Neural cell (in vitro differentiated cells): Measurements from ENCODE around the gene SBK1. TPM values are rescaled to one million over a fixed set of nuclear protein-coding genes. Genes with fewer than 3 reads are reported as not detected.
A peak's percentile ranks its signal among the peaks of the same experiment; 100 is the strongest.

Experiments used
- H2AFZ ChIP-seq: fragments of 200-600, 300-800 bp; sonication (generic), shearing (Covaris generic); 2 replicates; pipeline ENCODE4 v1.6.0; 2014; ENCODE audit warnings: low read depth, mild to moderate bottlenecking, antibody characterized with exemption, low read length, moderate library complexity
- H3F3A ChIP-seq: fragments of 200-600 bp; shearing (Covaris generic); 2 replicates; pipeline ENCODE4 v1.6.1; 2016; ENCODE audit warnings: mild to moderate bottlenecking, moderate library complexity, mixed read lengths, antibody characterized with exemption, low read length; ENCODE audit not compliant: insufficient read depth, poor library complexity, severe bottlenecking
- H3K27ac ChIP-seq: fragments of 200-600, 300-800 bp; sonication (generic), shearing (Covaris generic); 2 replicates; pipeline ENCODE4 v1.5.1; 2014; ENCODE audit warnings: mild to moderate bottlenecking, low read length, moderate library complexity
- H3K27me3 ChIP-seq: fragments of 300-800, 200-600 bp; sonication (generic), shearing (Covaris generic); 2 replicates; pipeline ENCODE4 v1.6.0; 2014; ENCODE audit warnings: mild to moderate bottlenecking, low read depth, low read length, moderate library complexity; ENCODE audit not compliant: insufficient read depth
- H3K36me3 ChIP-seq: fragments of 300-800, 200-600 bp; sonication (generic), shearing (Covaris generic); 2 replicates; pipeline ENCODE4 v1.5.1; 2014; ENCODE audit warnings: mild to moderate bottlenecking, antibody characterized with exemption, low read length, moderate library complexity; ENCODE audit not compliant: insufficient read depth
- H3K4me2 ChIP-seq: fragments of 300-800, 200-600 bp; sonication (generic), shearing (Covaris generic); 2 replicates; pipeline ENCODE4 v1.6.0; 2014; ENCODE audit warnings: mild to moderate bottlenecking, low read length
- H3K4me3 ChIP-seq: fragments of 300-800, 200-600 bp; sonication (generic), shearing (Covaris generic); 2 replicates; pipeline ENCODE4 v1.5.1; 2014; ENCODE audit warnings: mild to moderate bottlenecking, low read length, moderate library complexity
- H3K79me2 ChIP-seq: fragments of 200-600 bp; shearing (Covaris generic); replicated peaks from 2 replicates; pipeline ENCODE4 v1.6.0; 2014; ENCODE audit warnings: mild to moderate bottlenecking, low read length, moderate library complexity; ENCODE audit not compliant: insufficient read depth
- H3K9ac ChIP-seq: fragments of 300-800, 200-600 bp; sonication (generic), shearing (Covaris generic); 2 replicates; pipeline ENCODE4 v1.6.1; 2016; ENCODE audit warnings: mild to moderate bottlenecking, low read length, mixed read lengths
- H3K9me2 ChIP-seq: fragments of 200-600 bp; shearing (Covaris generic); 2 replicates; pipeline ENCODE4 v1.6.1; 2016; ENCODE audit warnings: mild to moderate bottlenecking, low read length, mixed read lengths; ENCODE audit not compliant: insufficient read depth
- H3K9me3 ChIP-seq: fragments of 200-600, 300-800 bp; sonication (generic), shearing (Covaris generic); 2 replicates; pipeline ENCODE4 v1.6.1; 2016; ENCODE audit warnings: mild to moderate bottlenecking, mixed run types, low read length, moderate library complexity, mixed read lengths
- H4K20me1 ChIP-seq: fragments of 200-600 bp; shearing (Covaris generic); 2 replicates; pipeline ENCODE4 v1.6.1; 2016; ENCODE audit warnings: mild to moderate bottlenecking, mixed run types; ENCODE audit not compliant: insufficient read depth
- CTCF ChIP-seq: fragments of 450-650 bp; IDR thresholded peaks from 2 replicates; pipeline ENCODE4 v1.5.1; 2014; ENCODE audit warnings: antibody characterized with exemption, mild to moderate bottlenecking, moderate library complexity; ENCODE audit not compliant: poor library complexity, severe bottlenecking
- EP300 ChIP-seq: fragments of 450-650 bp; conservative IDR thresholded peaks from 2 replicates; pipeline ENCODE4 v1.6.1; 2014; ENCODE audit warnings: antibody characterized with exemption, mild to moderate bottlenecking, moderate library complexity; ENCODE audit not compliant: poor library complexity, severe bottlenecking
- EZH2 ChIP-seq: fragments of 200-600, 300-800 bp; shearing (Covaris generic), sonication (generic); IDR thresholded peaks from 2 replicates; pipeline ENCODE4 v1.6.1; 2014; ENCODE audit warnings: antibody characterized with exemption, low read length, borderline replicate concordance, mild to moderate bottlenecking; ENCODE audit not compliant: insufficient read depth, poor library complexity, severe bottlenecking
- MXI1 ChIP-seq: fragments of 450-650 bp; conservative IDR thresholded peaks from 2 replicates; pipeline ENCODE4 v1.6.1; 2014; ENCODE audit warnings: antibody characterized with exemption, mild to moderate bottlenecking; ENCODE audit not compliant: poor library complexity, severe bottlenecking
- POLR2AphosphoS5 ChIP-seq: IDR thresholded peaks from 2 replicates; pipeline ENCODE4 v1.6.1; 2012
- RAD21 ChIP-seq: fragments of 450-650 bp; conservative IDR thresholded peaks from 2 replicates; pipeline ENCODE4 v1.6.1; 2014; ENCODE audit warnings: antibody characterized with exemption, mild to moderate bottlenecking, moderate library complexity
- REST ChIP-seq: IDR thresholded peaks from 2 replicates; pipeline ENCODE4 v1.6.1; 2012; ENCODE audit warnings: borderline replicate concordance
- SMC3 ChIP-seq: fragments of 450-650 bp; conservative IDR thresholded peaks from 2 replicates; pipeline ENCODE4 v1.6.1; 2014; ENCODE audit warnings: antibody characterized with exemption, mild to moderate bottlenecking, moderate library complexity; ENCODE audit not compliant: poor library complexity
- TAF1 ChIP-seq: IDR thresholded peaks from 2 replicates; pipeline ENCODE4 v1.6.1; 2012; ENCODE audit warnings: low read depth
- polyA plus RNA-seq: library from polyadenylated mRNA; depleted of rRNA; stranded (reverse); fragments of >200 nt; gene quantifications from 2 replicates; pipeline ENCODE4 v1.2.3, GENCODE V29; 2014

SBK1 gene
- polyA plus RNA-seq, 1 donor from 2014 or later: 18.2 TPM

GRCh38 chr16:28276301-28276700 is 16.0 kb upstream of the SBK1 start:
- Histone ChIP-seq H3K9me2 (no peaks in the 10 kb centered on the region), H3K4me3 (no peak overlapping the region), H3K9me3 (no peaks in the 10 kb centered on the region), H3K36me3 (no peaks in the 10 kb centered on the region), H3K27me3 (no peaks in the 10 kb centered on the region), H3K79me2 (no peaks in the 10 kb centered on the region), H4K20me1 (no peaks in the 10 kb centered on the region), H3K4me2 (no peak overlapping the region), H3K27ac (no peak overlapping the region), H2AFZ (no peak overlapping the region), H3K9ac (no peak overlapping the region), H3F3A (no peaks in the 10 kb centered on the region)
- TF ChIP-seq REST (no peak), EP300 (no peak), EZH2 (no peak), CTCF (no peak), RAD21 (no peak), POLR2AphosphoS5 (no peak), TAF1 (no peak), MXI1 (no peak), SMC3 (no peak)

GRCh38 chr16:28277537-28278388 is 14.6 kb upstream of the SBK1 start:
- Histone ChIP-seq H4K20me1 (no peaks in the 10 kb centered on the region), H2AFZ (peak overlapping the region; percentile 60), H3F3A (no peaks in the 10 kb centered on the region), H3K27me3 (no peaks in the 10 kb centered on the region), H3K4me3 (peak overlapping the region; percentile 61), H3K27ac (no peak overlapping the region), H3K79me2 (no peaks in the 10 kb centered on the region), H3K4me2 (peak overlapping the region; percentile 78), H3K9ac (peak overlapping the region; percentile 59), H3K9me3 (no peaks in the 10 kb centered on the region), H3K36me3 (no peaks in the 10 kb centered on the region), H3K9me2 (no peaks in the 10 kb centered on the region)
- TF ChIP-seq POLR2AphosphoS5 (peak; percentile 25), TAF1 (no peak), SMC3 (peak; percentile 92), EZH2 (no peak), EP300 (no peak), REST (no peak), MXI1 (no peak), RAD21 (peak; percentile 98), CTCF (peak; percentile 98)
